OCI-LY7 (cell line): ENCODE data around the gene OR1L6. TPM values are rescaled to one million over a fixed set of nuclear protein-coding genes. Genes with fewer than 3 reads are reported as not detected.

Experiments used
- Bru-seq: library from RNA; stranded (reverse); fragments of 400-500 nt; gene quantifications from one replicate; lab custom pipeline; 2021; lab: Mats Ljungman, UMichigan
- BruChase-seq, 2 experiments: library from RNA; stranded (reverse); fragments of 400-500 nt; gene quantifications; one replicate each; lab custom pipeline; 2021; lab: Mats Ljungman, UMichigan
- BruUV-seq: library from RNA; stranded (reverse); fragments of 400-500 nt; replicated peaks from 2 replicates; lab custom pipeline; 2021; lab: Mats Ljungman, UMichigan
- CTCF ChIA-PET: fragments of 300-600 bp; sonication (Branson Sonifier 250); formaldehyde crosslinking; loops from one replicate; lab custom pipeline; 2022; ENCODE audit warnings: antibody characterized with exemption; ENCODE audit not compliant: unreplicated experiment; lab: Charles Lee
- POLR2A ChIA-PET: fragments of 300-600 bp; sonication (Branson Sonifier 250); formaldehyde crosslinking; loops from one replicate; lab custom pipeline; 2022; ENCODE audit warnings: antibody characterized with exemption; lab: Charles Lee
- DNase-seq: peaks from one replicate; pipeline ENCODE4 v3.0.0-alpha.2; 2015; ENCODE audit warnings: low spot score
- H2AFZ ChIP-seq: fragments of 200-600 bp; sonication (generic), shearing (Covaris generic); 2 replicates; pipeline ENCODE4 v1.6.1; 2014; ENCODE audit warnings: mild to moderate bottlenecking, antibody characterized with exemption, low read length, moderate library complexity
- H3K27ac ChIP-seq: fragments of 200-600 bp; sonication (generic); 2 replicates; pipeline ENCODE4 v1.5.1; 2014; ENCODE audit warnings: mixed run types, low read depth, mild to moderate bottlenecking, moderate library complexity, low read length, inconsistent platforms; ENCODE audit not compliant: poor library complexity, severe bottlenecking
- H3K36me3 ChIP-seq: fragments of 200-600 bp; sonication (generic); 2 replicates; pipeline ENCODE4 v1.6.1; 2014; ENCODE audit warnings: mild to moderate bottlenecking, antibody characterized with exemption, low read length, moderate library complexity, mixed read lengths; ENCODE audit not compliant: insufficient read depth
- H3K4me1 ChIP-seq: fragments of 200-600 bp; sonication (generic); 2 replicates; pipeline ENCODE4 v1.5.1; 2014; ENCODE audit warnings: mild to moderate bottlenecking, low read length; ENCODE audit not compliant: insufficient read depth, poor library complexity, severe bottlenecking
- H3K4me2 ChIP-seq: fragments of 200-600 bp; sonication (generic); 2 replicates; pipeline ENCODE4 v1.6.1; 2014; ENCODE audit warnings: mild to moderate bottlenecking, low read length
- H3K4me3 ChIP-seq: fragments of 200-600 bp; sonication (generic); 2 replicates; pipeline ENCODE4 v1.5.1; 2014; ENCODE audit warnings: mild to moderate bottlenecking, low read depth, low read length; ENCODE audit not compliant: poor library complexity, severe bottlenecking
- H3K79me2 ChIP-seq: fragments of 200-600 bp; sonication (generic); 2 replicates; pipeline ENCODE4 v1.6.1; 2016; ENCODE audit warnings: low read depth, mild to moderate bottlenecking, low read length, moderate library complexity, mixed read lengths; ENCODE audit not compliant: insufficient read depth
- H3K9me2 ChIP-seq: fragments of 200-600 bp; sonication (generic); 2 replicates; pipeline ENCODE4 v1.6.1; 2016; ENCODE audit warnings: mild to moderate bottlenecking, low read length, mixed read lengths; ENCODE audit not compliant: insufficient read depth
- H3K9me3 ChIP-seq: fragments of 200-600 bp; sonication (generic); 2 replicates; pipeline ENCODE4 v1.6.1; 2014; ENCODE audit warnings: mild to moderate bottlenecking, mixed run types, low read length, mixed read lengths
- H4K20me1 ChIP-seq: fragments of 200-600 bp; sonication (generic); 2 replicates; pipeline ENCODE4 v1.6.1; 2014; ENCODE audit warnings: mild to moderate bottlenecking, antibody characterized with exemption, low read length, moderate library complexity, mixed read lengths; ENCODE audit not compliant: insufficient read depth
- EZH2phosphoT487 ChIP-seq: fragments of 200-600 bp; sonication (generic); IDR thresholded peaks from 2 replicates; pipeline ENCODE4 v1.6.1; 2018; ENCODE audit warnings: low read depth, borderline replicate concordance, mild to moderate bottlenecking, mixed run types, antibody characterized with exemption, low read length, moderate library complexity, mixed read lengths
- intact Hi-C: fragments of 100-400 bp; cut with micrococcal nuclease; formaldehyde crosslinking; loops from one replicate; pipeline ENCODE4 v1.10.0; 2022; ENCODE audit not compliant: unreplicated experiment
- long read RNA-seq: library from polyadenylated mRNA; stranded (forward); transcript quantifications from one replicate; pipeline ENCODE4 v2.0.0, GENCODE V29; 2022
- total RNA-seq, 2 experiments: library from RNA; depleted of rRNA in 1 of 2; stranded (reverse); fragments of >200 nt in 1 of 2; shearing (Covaris generic) in 1 of 2; gene quantifications; 2 replicates each; pipeline ENCODE4 v1.2.3, GENCODE V29; 2014 to 2022
- TF ChIP-seq, protein P1 (sequence below): fragments of 200-600 bp; sonication (generic); conservative IDR thresholded peaks from 2 replicates; pipeline ENCODE4 v1.5.1; 2014; ENCODE audit warnings: mild to moderate bottlenecking, antibody characterized with exemption, low read length, moderate library complexity, mixed read lengths

OR1L6 gene
- total RNA-seq (2014; rRNA removed; shearing (Covaris generic)), result not detected in 2 replicates
- not detected in 2 replicates for total RNA-seq (2022)
- Bru-seq, nascent RNA, result not detected
- BruChase-seq, experiment 1, labeled RNA remaining after a 6-hour chase, result not detected
- BruChase-seq, experiment 2, labeled RNA remaining after a 2-hour chase, result percentile 10 among the genes with signal in this experiment
- long read RNA-seq, result 0 reads

DNA sequence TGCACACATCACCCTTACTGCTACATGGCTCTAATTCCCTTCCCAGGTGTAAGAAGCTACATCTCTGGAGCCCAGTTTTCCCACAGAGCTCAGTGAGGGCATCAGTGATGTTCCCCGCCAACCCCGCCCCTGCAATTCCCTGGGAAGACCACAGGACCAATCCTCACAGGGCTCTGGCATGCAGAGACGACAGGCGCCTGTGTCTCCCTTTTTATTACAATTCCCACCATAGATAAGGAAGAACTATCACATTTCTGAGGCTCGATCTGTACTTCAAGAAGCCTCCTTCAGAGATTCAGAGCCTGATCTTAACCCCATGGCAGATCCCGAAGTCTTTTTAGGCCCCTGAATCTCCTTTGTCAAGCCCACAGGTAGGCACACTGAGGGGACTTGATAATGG is at the start of gene OR1L6:
Gene OR1L6 (plus strand): TSS at position 301 of the 400 bp plus-strand sequence. CDS start 7,545 bp downstream, outside the sequence.
- H2AFZ ChIP-seq, result no peak within 1 kb of the TSS
- POLR2A ChIA-PET, result no interaction called here
- H3K4me3 ChIP-seq, result no peak within 1 kb of the TSS
- no TSS peak for BruUV-seq
- H3K4me2 ChIP-seq, result no peak within 1 kb of the TSS
- H3K4me1 ChIP-seq, result no peaks in the 10 kb centered on the region
- CTCF ChIA-PET, result no interaction called here
- no peak for DNase-seq
- no peaks in the 10 kb centered on the region for H3K79me2 ChIP-seq
- H3K9me3 ChIP-seq, result no peaks in the 10 kb centered on the region
- H3K9me2 ChIP-seq, result no peaks in the 10 kb centered on the region
- TF ChIP-seq, protein P1, sequence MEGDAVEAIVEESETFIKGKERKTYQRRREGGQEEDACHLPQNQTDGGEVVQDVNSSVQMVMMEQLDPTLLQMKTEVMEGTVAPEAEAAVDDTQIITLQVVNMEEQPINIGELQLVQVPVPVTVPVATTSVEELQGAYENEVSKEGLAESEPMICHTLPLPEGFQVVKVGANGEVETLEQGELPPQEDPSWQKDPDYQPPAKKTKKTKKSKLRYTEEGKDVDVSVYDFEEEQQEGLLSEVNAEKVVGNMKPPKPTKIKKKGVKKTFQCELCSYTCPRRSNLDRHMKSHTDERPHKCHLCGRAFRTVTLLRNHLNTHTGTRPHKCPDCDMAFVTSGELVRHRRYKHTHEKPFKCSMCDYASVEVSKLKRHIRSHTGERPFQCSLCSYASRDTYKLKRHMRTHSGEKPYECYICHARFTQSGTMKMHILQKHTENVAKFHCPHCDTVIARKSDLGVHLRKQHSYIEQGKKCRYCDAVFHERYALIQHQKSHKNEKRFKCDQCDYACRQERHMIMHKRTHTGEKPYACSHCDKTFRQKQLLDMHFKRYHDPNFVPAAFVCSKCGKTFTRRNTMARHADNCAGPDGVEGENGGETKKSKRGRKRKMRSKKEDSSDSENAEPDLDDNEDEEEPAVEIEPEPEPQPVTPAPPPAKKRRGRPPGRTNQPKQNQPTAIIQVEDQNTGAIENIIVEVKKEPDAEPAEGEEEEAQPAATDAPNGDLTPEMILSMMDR, result no peak
- no peak for TF ChIP-seq EZH2phosphoT487
- H3K27ac ChIP-seq, result no peak within 1 kb of the TSS
- H3K36me3 ChIP-seq, result no peaks in the 10 kb centered on the region
- no peaks in the 10 kb centered on the region for H4K20me1 ChIP-seq
- intact Hi-C loops, result no loop called here

- no TSS peak for BruUV-seq
- intact Hi-C loops, result no loop called here
Observed at GRCh38 chr9:122695696-122696095, 46.4 kb upstream of the OR1L6 start.

GRCh38 chr9:122718038-122718437 is 24.1 kb upstream of the OR1L6 start:
- intact Hi-C loops, result no loop called here
- POLR2A ChIA-PET, result no interaction called here
- Histone ChIP-seq H3K9me3 (no peaks in the 10 kb centered on the region), H4K20me1 (no peaks in the 10 kb centered on the region), H2AFZ (no peak overlapping the region), H3K27ac (no peak overlapping the region), H3K36me3 (no peaks in the 10 kb centered on the region), H3K4me1 (no peaks in the 10 kb centered on the region), H3K4me3 (no peak overlapping the region), H3K4me2 (no peak overlapping the region), H3K9me2 (no peaks in the 10 kb centered on the region), H3K79me2 (no peaks in the 10 kb centered on the region)
- BruUV-seq, result no TSS peak
- no peak for TF ChIP-seq EZH2phosphoT487
- TF ChIP-seq, protein P1, result no peak
- no peak for DNase-seq
- CTCF ChIA-PET, result no interaction called here

More at GRCh38 chr9:122695696-122696095, 46.4 kb upstream of the OR1L6 start:
- Histone ChIP-seq H2AFZ (no peak overlapping the region), H3K79me2 (no peaks in the 10 kb centered on the region), H4K20me1 (no peaks in the 10 kb centered on the region), H3K36me3 (no peaks in the 10 kb centered on the region), H3K27ac (no peak overlapping the region), H3K4me1 (no peaks in the 10 kb centered on the region), H3K9me2 (no peaks in the 10 kb centered on the region), H3K4me2 (no peak overlapping the region), H3K4me3 (no peak overlapping the region), H3K9me3 (no peaks in the 10 kb centered on the region)
- TF ChIP-seq, protein P1, result no peak
- POLR2A ChIA-PET, result no interaction called here
- CTCF ChIA-PET, result no interaction called here
- no peak for DNase-seq
